DND-41 (cell line): ENCODE results near the gene TMED6.

Experiments
- EZH2 ChIP-seq: IDR thresholded peaks from 3 replicates; pipeline ENCODE4 v1.6.1; 2012; ENCODE audit warnings: borderline replicate concordance, low read depth, mild to moderate bottlenecking, moderate library complexity, low read length, inconsistent platforms; ENCODE audit not compliant: severe bottlenecking
- TF ChIP-seq, protein P1 (sequence below): IDR thresholded peaks from 2 replicates; pipeline ENCODE4 v1.5.1; 2012; ENCODE audit warnings: borderline replicate concordance, low read length, moderate library complexity, mild to moderate bottlenecking; ENCODE audit not compliant: poor library complexity, severe bottlenecking; ENCODE audit errors: extremely low read depth

DNA sequence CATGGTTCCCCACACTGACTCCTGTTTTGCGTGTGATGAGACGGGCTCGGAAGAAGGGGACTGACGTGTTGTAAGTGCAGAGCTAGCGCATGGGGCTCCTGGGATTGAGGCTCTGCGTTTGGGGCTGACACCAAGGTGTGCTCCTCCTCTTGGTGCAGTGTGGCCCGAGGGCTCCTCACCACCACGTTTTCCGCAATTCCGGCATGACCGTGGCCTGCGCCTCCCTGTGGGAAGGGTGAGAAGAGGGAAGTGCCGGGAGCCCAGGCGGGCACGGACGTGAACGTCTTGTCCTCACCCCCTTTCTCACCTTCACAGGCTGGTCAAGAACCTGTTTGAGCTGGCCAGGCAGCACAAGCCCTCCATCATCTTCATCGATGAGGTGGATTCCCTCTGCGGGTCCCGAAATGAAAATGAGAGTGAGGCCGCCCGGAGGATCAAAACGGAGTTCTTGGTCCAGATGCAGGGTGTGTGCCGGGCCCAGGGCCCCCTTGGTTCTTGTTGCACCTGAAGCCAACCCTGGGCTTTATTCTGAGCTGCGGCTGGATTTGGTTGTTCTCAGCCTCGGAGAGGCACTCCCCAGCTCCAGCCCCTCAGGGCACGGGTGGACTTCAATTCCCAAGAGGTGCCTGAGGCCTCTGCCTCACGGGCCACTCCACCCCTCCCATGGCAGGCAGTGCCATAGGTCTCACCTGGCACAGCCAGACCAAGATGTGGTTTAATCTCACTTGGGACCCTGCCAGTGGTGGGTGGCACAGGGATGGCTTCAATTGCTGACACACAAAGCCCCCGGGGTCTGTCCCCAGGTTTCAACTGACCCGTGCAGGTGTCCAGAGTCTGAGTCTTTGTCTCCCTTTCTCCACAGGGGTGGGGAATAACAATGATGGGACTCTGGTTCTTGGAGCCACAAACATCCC lies 31.5 kb downstream of the TMED6 start:
- TF ChIP-seq, protein P1, sequence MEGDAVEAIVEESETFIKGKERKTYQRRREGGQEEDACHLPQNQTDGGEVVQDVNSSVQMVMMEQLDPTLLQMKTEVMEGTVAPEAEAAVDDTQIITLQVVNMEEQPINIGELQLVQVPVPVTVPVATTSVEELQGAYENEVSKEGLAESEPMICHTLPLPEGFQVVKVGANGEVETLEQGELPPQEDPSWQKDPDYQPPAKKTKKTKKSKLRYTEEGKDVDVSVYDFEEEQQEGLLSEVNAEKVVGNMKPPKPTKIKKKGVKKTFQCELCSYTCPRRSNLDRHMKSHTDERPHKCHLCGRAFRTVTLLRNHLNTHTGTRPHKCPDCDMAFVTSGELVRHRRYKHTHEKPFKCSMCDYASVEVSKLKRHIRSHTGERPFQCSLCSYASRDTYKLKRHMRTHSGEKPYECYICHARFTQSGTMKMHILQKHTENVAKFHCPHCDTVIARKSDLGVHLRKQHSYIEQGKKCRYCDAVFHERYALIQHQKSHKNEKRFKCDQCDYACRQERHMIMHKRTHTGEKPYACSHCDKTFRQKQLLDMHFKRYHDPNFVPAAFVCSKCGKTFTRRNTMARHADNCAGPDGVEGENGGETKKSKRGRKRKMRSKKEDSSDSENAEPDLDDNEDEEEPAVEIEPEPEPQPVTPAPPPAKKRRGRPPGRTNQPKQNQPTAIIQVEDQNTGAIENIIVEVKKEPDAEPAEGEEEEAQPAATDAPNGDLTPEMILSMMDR: no peak
- no peak for TF ChIP-seq EZH2
